HG03457 (cell line): ENCODE results near the gene SORD.

ENCODE experiments used
- ATAC-seq: cut with Tn5 transposase; IDR thresholded peaks from one replicate; pipeline ENCODE4 v1.9.1; 2021; ENCODE audit warnings: moderate number of reproducible peaks; ENCODE audit not compliant: unreplicated experiment

The SORD gene

GRCh38 chr15:45114751-45115085 lies 91.7 kb downstream of the SORD start:
- no peak for ATAC-seq

- ATAC-seq: no peak
These were observed 92.4 kb downstream of the SORD start for GRCh38 chr15:45115312-45115820.

- no peak for ATAC-seq
These were observed 93.0 kb downstream of the SORD start for GRCh38 chr15:45116006-45116481.

GRCh38 chr15:45116482-45117307 lies 93.7 kb downstream of the SORD start:
- no peak for ATAC-seq

- ATAC-seq: no peak
These were observed 94.5 kb downstream of the SORD start for GRCh38 chr15:45117308-45118130.

- peak; percentile 84 for ATAC-seq
These were observed 95.2 kb downstream of the SORD start for GRCh38 chr15:45118131-45118588.

GRCh38 chr15:45118996-45119395 lies 96.0 kb downstream of the SORD start:
- no peak for ATAC-seq

GRCh38 chr15:45120081-45120972 lies 97.3 kb downstream of the SORD start:
- no peak for ATAC-seq

GRCh38 chr15:45121020-45121419 lies 98.0 kb downstream of the SORD start:
- ATAC-seq: no peak

GRCh38 chr15:45121706-45122417 lies 98.9 kb downstream of the SORD start:
- no peak for ATAC-seq

- ATAC-seq: no peak
These were observed 99.7 kb downstream of the SORD start for GRCh38 chr15:45122719-45123118.

GRCh38 chr15:45123397-45123796 lies 100.4 kb downstream of the SORD start:
- ATAC-seq: no peak

- ATAC-seq: no peak
These were observed 103.7 kb downstream of the SORD start for GRCh38 chr15:45126535-45127158.
